IPS DF 19.7 (cell line): ENCODE results near the gene CNNM4.

ENCODE experiments used
- DNase-seq: peaks from one replicate; pipeline ENCODE4 v3.0.0-alpha.2; 2013; ENCODE audit warnings: low read depth, low spot score

Gene CNNM4

GRCh38 chr2:96810783-96811192 lies 50.1 kb downstream of the CNNM4 start:
- no peak for DNase-seq

- no peak for DNase-seq
These were observed 51.2 kb downstream of the CNNM4 start for GRCh38 chr2:96811917-96812316.

- no peak for DNase-seq
These were observed 53.0 kb downstream of the CNNM4 start for GRCh38 chr2:96813656-96814055.

GRCh38 chr2:96815326-96816126 lies 54.8 kb downstream of the CNNM4 start:
- DNase-seq: no peak

GRCh38 chr2:96816127-96816835 lies 55.6 kb downstream of the CNNM4 start, which contains the start of gene CNNM3:
Gene CNNM3, plus strand, starts transcription at chr2:96816268. Its CDS starts 10 bp downstream, at chr2:96816278.
- no peak for DNase-seq

- DNase-seq: no peak
These were observed 56.4 kb downstream of the CNNM4 start for GRCh38 chr2:96816836-96817702.

- DNase-seq: no peak
These were observed 57.2 kb downstream of the CNNM4 start for GRCh38 chr2:96817882-96818281.

- no peak for DNase-seq
These were observed 58.6 kb downstream of the CNNM4 start for GRCh38 chr2:96819128-96819875.

GRCh38 chr2:96819876-96820511 lies 59.3 kb downstream of the CNNM4 start:
- no peak for DNase-seq

- DNase-seq: no peak
These were observed 60.5 kb downstream of the CNNM4 start for GRCh38 chr2:96821113-96821675.

- DNase-seq: no peak
These were observed 62.1 kb downstream of the CNNM4 start for GRCh38 chr2:96822786-96823185.

- DNase-seq: no peak
These were observed 62.5 kb downstream of the CNNM4 start for GRCh38 chr2:96823198-96823597.

- no peak for DNase-seq
These were observed 63.6 kb downstream of the CNNM4 start for GRCh38 chr2:96824079-96824870.

- no peak for DNase-seq
These were observed 64.4 kb downstream of the CNNM4 start for GRCh38 chr2:96825057-96825456.

- no peak for DNase-seq
These were observed 66.0 kb downstream of the CNNM4 start for GRCh38 chr2:96826546-96827278.

- DNase-seq: no peak
These were observed 67.7 kb downstream of the CNNM4 start for GRCh38 chr2:96828436-96828835.

GRCh38 chr2:96828874-96829273 lies 68.2 kb downstream of the CNNM4 start:
- no peak for DNase-seq

GRCh38 chr2:96830044-96830562 lies 69.4 kb downstream of the CNNM4 start:
- no peak for DNase-seq

- DNase-seq: no peak
These were observed 71.0 kb downstream of the CNNM4 start for GRCh38 chr2:96831679-96832078.
